IMR-90 (cell line): ENCODE data around the gene HAUS5. TPM values are rescaled to one million over a fixed set of nuclear protein-coding genes. Genes with fewer than 3 reads are reported as not detected.

Source experiments
- ATAC-seq: fragments of 200-7000 bp; cut with Tn5 transposase; 2 replicates; pipeline ENCODE4 v1.9.1; 2020; ENCODE audit warnings: low read depth, mild to moderate bottlenecking, moderate library complexity
- BruUV-seq: library from RNA; stranded (reverse); fragments of 400-500 nt; replicated peaks from 2 replicates; lab custom pipeline; 2021; lab: Mats Ljungman, UMichigan
- CTCF ChIA-PET: fragments of 300-600 bp; formaldehyde crosslinking; extraction: SDS; loops from one replicate; lab custom pipeline; 2021; ENCODE audit warnings: antibody characterized with exemption; lab: Yijun Ruan, JAX
- POLR2A ChIA-PET: fragments of 300-600 bp; sonication (Branson Sonifier 250); formaldehyde crosslinking; loops from one replicate; lab custom pipeline; 2022; ENCODE audit warnings: antibody characterized with exemption; ENCODE audit not compliant: unreplicated experiment; lab: Charles Lee
- DNase-seq: peaks from one replicate; pipeline ENCODE4 v3.0.0; 2013
- H2AFZ ChIP-seq: replicated peaks from 2 replicates; pipeline ENCODE3; 2013; ENCODE audit warnings: low read length, mild to moderate bottlenecking; ENCODE audit not compliant: poor library complexity
- H2AK5ac ChIP-seq: 2 replicates; pipeline ENCODE4 v1.6.1; 2013; ENCODE audit warnings: low read depth, low read length, inconsistent platforms
- H2AK9ac ChIP-seq: replicated peaks from 2 replicates; pipeline ENCODE3; 2013; ENCODE audit warnings: mild to moderate bottlenecking, low read depth, low read length, moderate library complexity; ENCODE audit not compliant: poor library complexity
- H2BK120ac ChIP-seq: 2 replicates; pipeline ENCODE4 v1.6.1; 2013; ENCODE audit warnings: low read depth, low read length, inconsistent platforms
- H2BK15ac ChIP-seq: 3 replicates; pipeline ENCODE4 v1.6.1; 2013; ENCODE audit warnings: low read depth, low read length, inconsistent platforms
- H2BK20ac ChIP-seq: 2 replicates; pipeline ENCODE4 v1.6.1; 2013; ENCODE audit warnings: low read depth, mild to moderate bottlenecking, inconsistent platforms, low read length, moderate library complexity
- H2BK5ac ChIP-seq: 2 replicates; pipeline ENCODE4 v1.6.1; 2013; ENCODE audit warnings: mild to moderate bottlenecking, low read depth, low read length, inconsistent platforms; ENCODE audit not compliant: poor library complexity, severe bottlenecking
- H3K14ac ChIP-seq: replicated peaks from 2 replicates; pipeline ENCODE4 v1.6.1; 2013; ENCODE audit warnings: low read depth, low read length, inconsistent platforms
- H3K18ac ChIP-seq: 2 replicates; pipeline ENCODE4 v1.6.1; 2013; ENCODE audit warnings: low read depth, low read length, control low read depth
- H3K23ac ChIP-seq: 2 replicates; pipeline ENCODE4 v1.6.1; 2013; ENCODE audit warnings: low read depth, low read length, inconsistent platforms
- H3K27ac ChIP-seq: 2 replicates; pipeline ENCODE4 v1.5.1; 2013; ENCODE audit warnings: mild to moderate bottlenecking, control low read depth, low read length; ENCODE audit not compliant: insufficient read depth
- H3K27me3 ChIP-seq: 2 replicates; pipeline ENCODE4 v1.6.1; 2013; ENCODE audit warnings: low read length; ENCODE audit not compliant: control insufficient read depth, insufficient read depth
- H3K36me3 ChIP-seq: 2 replicates; pipeline ENCODE4 v1.6.1; 2013; ENCODE audit warnings: low read length, mixed read lengths; ENCODE audit not compliant: control insufficient read depth, insufficient read depth
- H3K4ac ChIP-seq: 2 replicates; pipeline ENCODE4 v1.6.1; 2013; ENCODE audit warnings: low read depth, low read length, inconsistent platforms
- H3K4me1 ChIP-seq: 2 replicates; pipeline ENCODE4 v1.6.1; 2013; ENCODE audit warnings: low read length, mixed read lengths; ENCODE audit not compliant: control insufficient read depth, insufficient read depth
- H3K4me2 ChIP-seq: 2 replicates; pipeline ENCODE4 v1.6.1; 2013; ENCODE audit warnings: low read depth, mild to moderate bottlenecking, control low read depth, low read length, moderate library complexity
- H3K4me3 ChIP-seq: 2 replicates; pipeline ENCODE4 v1.5.1; 2013; ENCODE audit warnings: low read depth, mild to moderate bottlenecking, control low read depth, low read length, moderate library complexity; ENCODE audit not compliant: insufficient read depth
- H3K56ac ChIP-seq: 2 replicates; pipeline ENCODE4 v1.6.1; 2013; ENCODE audit warnings: low read length, inconsistent platforms; ENCODE audit not compliant: insufficient read depth; ENCODE audit errors: extremely low read depth
- H3K79me1 ChIP-seq, 2 experiments: 2 replicates each; pipeline ENCODE4 v1.6.1; 2013; ENCODE audit warnings: low read length in 2 of 2, inconsistent platforms in 1 of 2, low read depth in 1 of 2
- H3K9ac ChIP-seq: 2 replicates; pipeline ENCODE4 v1.6.1; 2013; ENCODE audit warnings: low read depth, low read length, control low read depth
- H3K9me1 ChIP-seq: 2 replicates; pipeline ENCODE4 v1.6.1; 2013; ENCODE audit warnings: low read length, inconsistent platforms; ENCODE audit not compliant: insufficient read depth
- H3K9me3 ChIP-seq: 2 replicates; pipeline ENCODE4 v1.6.1; 2013; ENCODE audit warnings: low read length; ENCODE audit not compliant: control insufficient read depth, insufficient read depth
- H4K20me1 ChIP-seq: 2 replicates; pipeline ENCODE4 v1.6.1; 2013; ENCODE audit warnings: low read length, inconsistent platforms; ENCODE audit not compliant: insufficient read depth
- H4K5ac ChIP-seq: 2 replicates; pipeline ENCODE4 v1.6.1; 2013; ENCODE audit warnings: mild to moderate bottlenecking, low read depth, low read length, control low read depth
- H4K8ac ChIP-seq, 2 experiments: 2 replicates each; pipeline ENCODE4 v1.6.1; 2013; ENCODE audit warnings: low read depth in 2 of 2, low read length in 2 of 2, control low read depth in 1 of 2, inconsistent platforms in 1 of 2
- H4K91ac ChIP-seq: 2 replicates; pipeline ENCODE4 v1.6.1; 2013; ENCODE audit warnings: low read depth, low read length, inconsistent platforms; ENCODE audit not compliant: insufficient read depth
- BHLHE40 ChIP-seq: fragments of 150-350 bp; IDR thresholded peaks from 2 replicates; pipeline ENCODE4 v1.6.1; 2016; ENCODE audit warnings: mild to moderate bottlenecking, low read depth, low read length
- NFE2L2 ChIP-seq: fragments of 150-350 bp; IDR thresholded peaks from 2 replicates; pipeline ENCODE4 v1.6.1; 2016; ENCODE audit warnings: low read depth, mild to moderate bottlenecking, low read length
- WGBS, 2 experiments: methylation state at CpG; one replicate each; pipeline versions ENCODE4 v1.1.5 to v1.1.7; 2013; ENCODE audit warnings: missing lambda C conversion rate in 2 of 2; ENCODE audit not compliant: insufficient read length in 1 of 2; ENCODE audit errors: extremely low coverage in 2 of 2; 5-methylcytosine and 5-hydroxymethylcytosine counted together
- dilution Hi-C: fragments of 300-500 bp; cut with HindIII; formaldehyde crosslinking; loops from one replicate; pipeline ENCODE4 v1.14.3; 2018; ENCODE audit warnings: low sequenced_read_pairs; ENCODE audit not compliant: unreplicated experiment
- in situ Hi-C: fragments of 300-500 bp; cut with MboI; formaldehyde crosslinking; loops from 3 replicates; pipeline ENCODE4 v1.14.3; 2019; ENCODE audit warnings: low sequenced_read_pairs, inconsistent platforms, mixed read lengths
- intact Hi-C: fragments of 100-400 bp; cut with micrococcal nuclease; formaldehyde crosslinking; loops from 2 replicates; pipeline ENCODE4 v1.10.0; 2022
- polyA plus RNA-seq, 3 experiments: library from polyadenylated mRNA; depleted of rRNA; stranded (reverse); fragments of >200 nt; gene quantifications; 2 replicates each; pipeline ENCODE4 v1.2.3, GENCODE V29; 2012; ENCODE audit warnings: low replicate concordance in 1 of 3
- total RNA-seq: library from RNA; depleted of rRNA; stranded (reverse); fragments of >200 nt; gene quantifications from 2 replicates; pipeline ENCODE4 v1.2.3, GENCODE V29; 2012
- TF ChIP-seq, protein P1 (sequence below): conservative IDR thresholded peaks from 2 replicates; pipeline ENCODE4 v1.5.1; 2012; ENCODE audit warnings: mild to moderate bottlenecking, low read depth, low read length, improper control_type of control experiment

HAUS5 gene
- total and polyA plus RNA-seq, 2 of the 4 experiments (the other 2 are of a cell fraction) = 3.4 to 6.2 TPM

- Histone ChIP-seq H3K4me2 (no peak overlapping the region), H3K23ac (no peak overlapping the region), H4K8ac (no peak overlapping the region), H2BK5ac (no peak overlapping the region), H2BK15ac (no peak overlapping the region), H4K91ac (no peak overlapping the region), H2BK120ac (no peak overlapping the region), H3K18ac (no peak overlapping the region), H3K4me3 (no peak overlapping the region), H3K9me3 (no peaks in the 10 kb centered on the region; the same call in 1 of the 2 replicates), H4K20me1 (no peaks in the 10 kb centered on the region), H3K27ac (no peak overlapping the region), H3K4me1 (no peaks in the 10 kb centered on the region), H3K9ac (no peak overlapping the region), H3K14ac (no peak overlapping the region), H3K56ac (no peak overlapping the region), H2AFZ (no peak overlapping the region), H3K9me1 (no peaks in the 10 kb centered on the region), H4K5ac (no peak overlapping the region), H2AK9ac (no peak overlapping the region), H2AK5ac (no peak overlapping the region), H3K36me3 (no peaks in the 10 kb centered on the region), H3K27me3 (peaks cover 4% of the 10 kb centered on the region), H3K79me1 (no peaks in the 10 kb centered on the region), H2BK20ac (no peak overlapping the region), H3K4ac (no peak overlapping the region)
- POLR2A ChIA-PET = no interaction called here
- TF ChIP-seq, protein P1, sequence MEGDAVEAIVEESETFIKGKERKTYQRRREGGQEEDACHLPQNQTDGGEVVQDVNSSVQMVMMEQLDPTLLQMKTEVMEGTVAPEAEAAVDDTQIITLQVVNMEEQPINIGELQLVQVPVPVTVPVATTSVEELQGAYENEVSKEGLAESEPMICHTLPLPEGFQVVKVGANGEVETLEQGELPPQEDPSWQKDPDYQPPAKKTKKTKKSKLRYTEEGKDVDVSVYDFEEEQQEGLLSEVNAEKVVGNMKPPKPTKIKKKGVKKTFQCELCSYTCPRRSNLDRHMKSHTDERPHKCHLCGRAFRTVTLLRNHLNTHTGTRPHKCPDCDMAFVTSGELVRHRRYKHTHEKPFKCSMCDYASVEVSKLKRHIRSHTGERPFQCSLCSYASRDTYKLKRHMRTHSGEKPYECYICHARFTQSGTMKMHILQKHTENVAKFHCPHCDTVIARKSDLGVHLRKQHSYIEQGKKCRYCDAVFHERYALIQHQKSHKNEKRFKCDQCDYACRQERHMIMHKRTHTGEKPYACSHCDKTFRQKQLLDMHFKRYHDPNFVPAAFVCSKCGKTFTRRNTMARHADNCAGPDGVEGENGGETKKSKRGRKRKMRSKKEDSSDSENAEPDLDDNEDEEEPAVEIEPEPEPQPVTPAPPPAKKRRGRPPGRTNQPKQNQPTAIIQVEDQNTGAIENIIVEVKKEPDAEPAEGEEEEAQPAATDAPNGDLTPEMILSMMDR = no peak
- TF ChIP-seq NFE2L2 (no peak), BHLHE40 (no peak)
- DNase-seq (no peak), ATAC-seq (no peak)
- intact Hi-C loops (no loop called here), dilution Hi-C loops (no loop called here), in situ Hi-C loops (loop anchor here (25.0 kb wide), 1 partner anchor 250 kb away; the partner anchor contains the start of genes CD22 and FFAR1)
- WGBS, 2 experiments = no CpG with 5 or more reads among the region's 1 CpG
- CTCF ChIA-PET = no interaction called here
- BruUV-seq = no TSS peak
Measured at GRCh38 chr19:35587321-35587720, 25.2 kb upstream of the HAUS5 start.
